Left ventricle myocardium inferior (tissue), 1 donor: ENCODE measurements around the gene TMEM87A. TPM values are rescaled to one million over a fixed set of nuclear protein-coding genes. Genes with fewer than 3 reads are reported as not detected.
A peak's percentile ranks its signal among the peaks of the same experiment; 100 is the strongest.

Experiments used
- DNase-seq: peaks from one replicate; pipeline ENCODE4 v3.0.0-alpha.2; 2020
- H3K27ac ChIP-seq: fragments of 200-600 bp; replicated peaks from 2 replicates; pipeline ENCODE4 v1.8.0; 2021
- H3K27me3 ChIP-seq: fragments of 200-600 bp; 2 replicates; pipeline ENCODE4 v1.8.0; 2021; ENCODE audit warnings: low read depth
- H3K36me3 ChIP-seq: fragments of 200-600 bp; 2 replicates; pipeline ENCODE4 v1.8.0; 2021
- H3K4me1 ChIP-seq: fragments of 200-600 bp; 2 replicates; pipeline ENCODE4 v1.8.0; 2021
- H3K4me3 ChIP-seq: fragments of 200-600 bp; 2 replicates; pipeline ENCODE4 v1.8.0; 2021; ENCODE audit warnings: mild to moderate bottlenecking, moderate library complexity
- H3K9me3 ChIP-seq: fragments of 200-600 bp; replicated peaks from 2 replicates; pipeline ENCODE4 v1.8.0; 2021
- CTCF ChIP-seq: fragments of 200-600 bp; IDR thresholded peaks from 2 replicates; pipeline ENCODE4 v1.8.0; 2021; ENCODE audit warnings: antibody characterized with exemption, mild to moderate bottlenecking, borderline replicate concordance
- intact Hi-C: fragments of 100-400 bp; cut with micrococcal nuclease; formaldehyde crosslinking; loops from one replicate; pipeline ENCODE4 v1.11.0; 2022
- microRNA-seq: library from miRNA; unstranded; fragments of <30 nt; microRNA quantifications from one replicate; pipeline ENCODE4 v1.2.0, GENCODE V29; 2020
- total RNA-seq: library from RNA; stranded (reverse); fragmentation: NEBNext Ultra II Directional; extraction: Animal tissue kit (Norgen Biotek cat#: 25700); gene quantifications from one replicate; pipeline ENCODE4 v1.2.1, GENCODE V29; 2021
- donor health status: DM: no; HTN: yes; CAD: no; lungs with severe emphysema.

Gene TMEM87A
- total RNA-seq, 1 donor from 2014 or later, result 16.4 TPM

GRCh38 chr15:42163947-42164550, 109.2 kb downstream of the TMEM87A start:
- DNase-seq, result no peak
- Histone ChIP-seq H3K27me3 (no peaks in the 10 kb centered on the region), H3K4me1 (peaks cover 10% of the 10 kb centered on the region), H3K36me3 (peaks cover 94% of the 10 kb centered on the region), H3K27ac (no peak overlapping the region), H3K4me3 (no peak overlapping the region), H3K9me3 (no peaks in the 10 kb centered on the region)
- TF ChIP-seq CTCF, result no peak
- intact Hi-C loops, result no loop called here

- DNase-seq, result no peak
- Histone ChIP-seq H3K4me3 (no peak overlapping the region), H3K4me1 (peaks cover 17% of the 10 kb centered on the region), H3K27ac (no peak overlapping the region), H3K9me3 (no peaks in the 10 kb centered on the region), H3K36me3 (peaks cover 88% of the 10 kb centered on the region), H3K27me3 (no peaks in the 10 kb centered on the region)
- intact Hi-C loops, result no loop called here
- TF ChIP-seq CTCF, result no peak
Measured at GRCh38 chr15:42163291-42163690, 109.9 kb downstream of the TMEM87A start.

Small RNAs within 50 kb of the gene (microRNA-seq; reads per million reads assigned to microRNA genes)
- gene MIR627, result 34.3 reads per million, percentile 44 among the genes with 10 or more reads in this experiment

Other genes with a start within 250 kb of the TMEM87A start
- not detected for gene PLA2G4D, start 178.9 kb downstream of the TMEM87A start, total RNA-seq
- gene PLA2G4F, start 116.8 kb downstream of the TMEM87A start, total RNA-seq, result 2.1 TPM
- 49.2 TPM for gene VPS39, start 65.1 kb downstream of the TMEM87A start, total RNA-seq
- 14.5 TPM for gene GANC, start 232 bp downstream of the TMEM87A start, total RNA-seq
- gene CAPN3, start 86.1 kb upstream of the TMEM87A start, total RNA-seq, result 6.0 TPM
- gene ZNF106, start 217.7 kb upstream of the TMEM87A start, total RNA-seq, result 680 TPM
- gene SNAP23, start 222.2 kb upstream of the TMEM87A start, total RNA-seq, result 34.1 TPM